ENCODE data around the gene MEGF6.

MEGF6 gene

DNA sequence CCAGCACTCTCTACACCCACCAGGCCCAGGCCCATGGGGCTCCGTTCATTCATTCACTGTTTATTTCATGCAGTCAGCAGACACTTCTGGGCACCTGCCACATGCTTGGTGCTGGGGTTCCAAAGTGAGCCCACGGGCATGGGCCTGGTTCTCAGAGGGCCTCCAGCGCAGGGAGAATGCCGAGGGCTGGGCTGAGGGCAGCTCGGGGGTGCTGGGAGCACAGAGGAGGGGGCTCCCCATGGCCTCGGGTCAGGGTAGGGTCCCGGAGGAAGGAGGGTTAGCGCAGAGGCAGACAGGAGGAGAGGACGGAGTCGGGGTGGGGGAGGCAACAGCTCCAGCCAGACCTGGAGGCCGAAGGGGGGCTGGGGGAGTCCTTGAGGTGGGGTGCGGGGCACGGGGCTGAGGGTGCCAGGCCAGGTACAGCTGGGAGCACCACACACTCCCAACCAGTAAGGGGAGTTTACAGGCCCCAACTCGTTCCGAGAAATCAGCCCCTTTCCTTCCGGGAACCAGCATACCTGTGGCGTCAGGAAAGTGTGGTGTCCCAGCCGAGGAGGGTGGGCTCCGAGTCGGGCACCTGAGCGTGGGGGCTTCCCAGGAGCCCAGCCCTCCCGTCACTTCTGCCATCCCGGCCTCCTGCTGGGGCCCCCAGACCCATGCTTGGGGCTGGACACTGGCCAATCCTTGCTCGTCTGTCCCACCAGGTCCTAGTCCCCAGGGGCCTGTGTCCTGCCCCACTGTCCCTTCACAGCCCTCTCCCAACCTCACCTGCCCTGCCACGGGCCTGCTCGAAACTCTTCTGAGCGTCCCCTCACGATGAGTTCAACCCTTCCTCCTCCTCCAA lies 146.0 kb downstream of the MEGF6 start:
- DNase-seq = no peak

DNA sequence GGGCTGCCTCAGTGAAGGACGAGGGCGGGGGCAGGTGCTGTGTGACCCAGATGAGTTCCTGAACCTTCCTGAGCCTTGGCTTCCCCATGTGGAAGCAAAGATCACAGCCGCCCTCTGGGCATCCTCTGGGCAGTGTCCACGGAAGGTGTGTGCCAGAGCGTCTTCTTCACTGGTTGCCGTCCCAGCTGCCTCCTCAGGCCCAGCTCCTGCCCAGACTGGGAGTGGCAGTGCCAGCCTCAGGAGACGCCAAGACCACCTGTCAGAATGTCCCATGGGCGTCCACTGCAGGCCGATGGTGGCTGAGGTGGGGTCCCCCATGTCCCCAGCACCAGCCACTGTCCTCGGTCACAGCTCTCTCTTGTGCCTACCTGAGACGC lies 146.7 kb downstream of the MEGF6 start:
- DNase-seq = no peak

DNA sequence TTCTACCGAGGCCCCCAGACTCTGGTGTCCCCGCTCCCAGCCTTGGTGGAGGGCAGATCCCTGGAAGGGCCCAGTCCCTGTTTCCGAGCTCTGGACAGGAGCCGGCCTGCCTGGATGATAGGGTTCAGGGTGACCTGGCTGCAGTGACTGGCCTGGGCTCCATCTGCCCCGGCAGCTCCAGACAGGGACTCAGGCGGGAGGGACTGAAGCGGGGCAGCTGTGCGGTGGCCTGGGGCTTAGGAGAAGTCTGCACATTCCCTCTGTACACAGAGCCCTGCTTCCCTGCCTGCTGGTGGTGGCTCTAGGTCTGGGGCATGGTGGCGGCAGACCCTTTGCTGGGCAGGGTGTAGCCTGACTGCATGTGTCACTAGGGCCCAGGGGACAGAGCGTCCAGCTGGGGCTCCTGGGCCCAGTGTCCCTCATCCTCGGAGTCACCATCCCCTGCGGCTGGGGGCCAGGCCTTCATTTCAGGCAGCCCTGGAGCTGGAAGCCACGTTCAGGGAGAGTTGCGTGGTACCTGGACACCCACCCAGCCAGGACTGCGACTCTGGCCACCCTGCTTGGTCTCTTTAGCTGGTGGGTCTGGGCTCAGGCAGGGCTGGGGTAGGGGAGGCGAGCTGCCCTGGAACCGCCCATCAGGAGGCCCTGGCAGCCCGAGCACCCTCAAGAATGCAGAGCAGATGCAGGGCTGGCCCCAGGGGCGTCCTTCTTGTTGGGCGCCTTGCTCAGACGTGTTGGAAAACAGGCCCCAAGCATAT lies 147.2 kb downstream of the MEGF6 start:
- no peak for DNase-seq

DNA sequence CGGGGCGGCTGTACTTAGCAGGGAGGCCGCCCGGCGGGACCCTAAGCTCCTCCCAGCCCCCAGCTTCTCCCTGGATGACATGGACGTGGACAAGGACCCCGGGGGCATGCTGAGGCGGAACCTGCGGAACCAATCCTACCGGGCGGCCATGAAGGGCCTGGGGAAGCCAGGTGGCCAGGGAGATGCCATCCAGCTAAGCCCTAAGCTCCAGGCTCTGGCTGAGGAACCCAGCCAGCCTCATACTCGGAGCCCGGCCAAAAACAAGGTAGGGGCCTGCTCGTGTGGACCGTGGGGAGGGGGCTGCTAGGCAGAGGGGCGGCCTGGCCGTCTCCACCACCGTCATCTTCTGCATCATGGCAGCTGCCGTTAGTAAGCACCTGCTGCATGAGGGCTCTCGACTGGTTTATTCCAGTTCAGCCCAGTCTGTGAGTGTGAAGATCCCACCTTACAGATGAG lies 147.9 kb downstream of the MEGF6 start:
- DNase-seq = no peak

DNA sequence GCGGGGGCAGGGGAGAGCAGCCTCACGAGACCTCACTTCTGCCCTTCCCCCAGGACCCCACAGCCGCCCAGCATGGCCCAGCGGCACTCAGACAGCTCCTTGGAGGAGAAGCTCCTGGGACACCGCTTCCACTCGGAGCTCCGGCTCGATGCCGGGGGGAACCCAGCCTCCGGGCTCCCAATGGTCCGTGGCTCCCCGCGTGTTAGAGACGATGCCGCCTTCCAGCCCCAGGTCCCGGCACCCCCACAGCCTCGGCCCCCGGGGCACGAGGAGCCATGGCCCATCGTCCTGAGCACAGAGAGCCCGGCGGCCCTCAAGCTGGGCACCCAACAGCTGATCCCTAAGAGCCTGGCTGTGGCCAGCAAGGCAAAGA lies 148.3 kb downstream of the MEGF6 start:
- no peak for DNase-seq

DNA sequence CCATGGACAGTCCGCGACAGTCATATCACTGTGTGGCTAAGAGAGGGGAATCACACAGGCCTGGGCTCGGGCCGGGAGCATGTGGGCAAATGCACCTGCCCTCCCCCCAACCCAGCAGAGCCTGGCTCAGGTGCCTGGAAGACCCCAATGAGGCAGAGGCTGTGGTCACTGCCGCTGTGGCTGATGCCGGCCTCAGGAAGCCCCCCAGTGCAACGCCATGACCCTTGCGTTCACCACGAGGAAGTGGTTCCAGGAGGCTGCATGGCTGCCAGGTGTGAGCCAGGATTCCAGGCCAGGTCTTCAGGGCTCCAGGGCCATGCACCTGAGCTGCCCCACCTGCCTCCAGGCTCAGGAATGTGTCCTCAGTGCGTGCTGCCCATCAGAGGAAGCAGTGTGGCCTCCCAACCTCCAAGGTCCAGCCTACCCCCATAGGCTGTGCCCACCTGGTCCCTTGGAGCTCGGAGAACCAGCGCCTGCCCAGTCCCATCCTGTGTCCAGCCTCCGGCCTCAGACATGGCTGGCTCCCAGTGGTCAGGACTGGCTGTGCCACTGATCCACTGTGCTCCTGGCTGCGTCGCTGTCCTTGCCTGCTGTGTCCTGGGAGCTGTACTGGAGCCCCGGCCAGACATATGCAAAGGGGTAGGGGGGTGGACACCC lies 148.8 kb downstream of the MEGF6 start:
- no peak for DNase-seq

DNA sequence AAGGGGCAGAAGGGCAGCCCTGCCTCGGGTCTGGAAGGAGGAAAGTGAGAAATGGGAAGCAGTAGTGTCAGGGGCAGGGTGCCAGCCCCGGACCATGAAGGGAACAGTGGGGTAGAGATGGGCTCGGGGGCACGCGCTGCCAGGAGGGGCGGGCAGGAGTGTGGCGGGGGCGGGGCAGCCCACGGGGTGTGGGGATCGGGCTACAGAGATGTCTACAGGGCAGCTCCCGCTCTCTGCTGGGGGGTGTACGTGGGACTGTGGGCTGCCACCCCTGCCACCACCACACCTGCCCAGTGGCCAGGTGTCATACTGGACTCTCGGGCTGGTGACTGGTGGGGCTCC lies 149.4 kb downstream of the MEGF6 start:
- no peak for DNase-seq

DNA sequence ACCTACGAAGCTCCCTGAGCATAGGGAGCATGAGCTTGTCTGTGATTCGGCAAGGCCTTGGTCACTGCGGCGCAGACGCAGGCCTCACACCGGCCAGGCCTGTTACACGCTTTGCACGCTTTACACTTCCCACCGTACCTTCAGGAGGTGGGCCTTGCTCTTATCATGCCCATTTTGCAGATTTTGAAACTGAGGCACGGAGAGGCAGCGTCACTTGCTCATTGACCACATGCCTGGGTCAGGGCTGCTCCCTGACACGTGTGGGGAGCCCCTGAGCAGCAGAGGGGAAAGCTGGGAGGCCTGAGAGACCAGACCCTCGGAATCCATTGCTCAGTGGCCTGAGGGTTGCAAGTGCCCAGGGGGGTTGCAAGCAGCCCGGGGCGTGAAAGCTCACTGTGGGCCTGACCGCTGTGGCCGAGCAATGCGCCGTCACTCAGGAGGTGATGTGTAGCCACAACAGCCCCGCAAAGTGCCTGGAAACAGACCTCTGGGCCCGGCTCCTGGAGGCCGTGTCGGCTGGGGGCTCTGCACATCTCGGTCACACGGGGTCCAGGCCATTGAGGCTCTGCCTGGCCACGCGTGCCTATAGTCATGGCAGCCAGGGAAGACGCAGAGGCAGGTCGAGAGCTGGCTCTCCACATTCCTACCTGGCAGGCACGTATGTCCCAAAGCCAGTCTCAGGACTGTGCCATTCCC lies 149.9 kb downstream of the MEGF6 start:
- no peak for DNase-seq

DNA sequence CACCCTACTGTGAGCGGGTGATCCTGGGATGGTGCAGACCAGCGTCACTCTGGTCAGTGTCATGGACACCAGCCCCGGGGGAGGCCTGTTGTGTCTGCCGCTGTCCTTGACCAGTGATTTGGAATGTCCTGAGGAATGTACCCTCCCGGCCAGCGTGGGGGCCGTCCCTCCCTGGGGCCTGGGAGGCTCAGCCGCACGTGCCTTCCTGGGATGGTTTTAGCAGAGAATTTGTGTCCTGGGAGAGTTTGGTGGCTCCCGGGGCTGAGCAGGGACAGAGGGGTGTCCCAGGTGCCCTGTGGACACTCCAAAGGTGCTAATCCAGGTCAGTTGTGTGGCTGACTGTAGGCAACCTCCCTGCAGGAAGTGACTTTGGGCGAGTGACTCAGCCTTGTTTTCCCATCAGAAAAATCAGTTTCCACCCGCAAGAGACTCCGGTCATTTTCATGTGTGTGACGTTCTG lies 150.6 kb downstream of the MEGF6 start:
- no peak for DNase-seq

DNA sequence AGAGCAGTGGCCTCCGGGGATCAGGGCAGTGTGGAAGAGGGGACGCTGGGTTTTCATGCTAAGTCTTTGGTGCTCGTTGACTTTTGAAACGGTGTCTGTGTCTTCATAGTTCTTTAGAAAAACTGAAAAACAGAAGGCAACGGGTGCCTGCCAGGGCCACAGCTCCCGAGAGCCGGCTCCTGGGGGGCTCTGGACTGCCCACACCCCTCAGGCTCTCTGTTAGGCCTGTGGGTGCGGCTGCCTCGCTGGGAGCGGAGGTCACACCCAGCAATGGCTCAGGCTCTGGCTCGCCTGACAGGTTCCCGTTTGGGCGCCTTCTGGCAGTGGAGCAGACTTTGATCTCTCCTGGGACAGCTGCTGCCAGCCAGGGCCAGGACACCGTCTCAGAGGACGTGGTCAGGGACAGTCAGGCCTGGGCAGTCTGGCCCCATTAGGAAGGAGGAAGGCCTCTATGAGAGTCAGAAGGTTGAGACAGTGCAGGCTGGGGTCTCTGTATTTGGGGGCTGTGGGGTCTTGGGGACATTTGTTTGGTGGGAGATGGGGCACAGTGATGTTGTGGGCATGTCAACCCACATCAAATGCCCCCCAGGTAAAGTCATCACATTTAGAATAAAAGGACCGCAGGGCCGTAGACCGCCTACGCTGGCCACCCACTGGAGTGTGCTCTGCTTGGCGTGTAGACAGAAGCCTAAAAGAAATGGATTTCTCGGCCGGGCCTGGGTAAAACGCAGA lies 151.2 kb downstream of the MEGF6 start:
- DNase-seq = no peak

DNA sequence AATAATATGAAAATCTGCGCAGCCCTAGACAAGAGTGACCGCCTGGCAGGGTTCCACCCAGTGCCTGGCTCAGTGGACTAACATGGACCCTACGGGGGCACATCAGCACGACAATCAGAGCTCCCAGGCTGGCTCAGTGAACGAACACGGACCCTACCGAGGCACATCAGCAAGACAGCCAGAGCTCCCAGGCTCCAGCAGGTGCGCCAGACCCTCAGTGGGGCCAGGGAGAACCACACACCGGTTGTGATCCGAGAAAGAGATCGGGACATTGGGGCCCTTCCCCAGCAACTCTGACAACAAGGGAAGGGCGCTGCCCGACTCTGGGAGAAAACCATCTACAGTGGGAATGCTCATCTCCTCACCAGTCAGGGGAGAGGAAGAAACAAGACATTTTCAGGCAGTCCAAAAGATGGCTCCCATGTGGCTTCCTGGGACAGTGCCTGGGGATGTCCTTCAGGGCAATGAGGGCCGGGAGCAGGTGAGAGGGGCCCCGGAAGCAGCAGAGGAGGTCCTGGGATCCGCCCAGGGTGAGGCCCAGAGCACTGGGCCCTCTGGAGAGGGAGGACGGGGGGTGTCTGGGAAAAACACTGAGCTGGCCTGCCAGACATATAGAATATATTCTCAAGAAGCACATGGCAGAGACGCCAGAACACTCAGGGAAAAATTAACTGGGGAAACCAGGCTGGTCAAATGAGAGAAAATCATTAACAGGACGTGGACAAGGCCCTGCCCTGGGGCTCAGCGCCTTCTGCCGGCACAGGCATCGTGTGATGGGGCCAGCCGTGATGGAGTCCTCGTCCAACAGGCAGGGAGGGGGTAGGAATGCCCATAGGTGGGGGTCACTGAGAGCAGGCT lies 152.0 kb downstream of the MEGF6 start:
- no peak for DNase-seq

DNA sequence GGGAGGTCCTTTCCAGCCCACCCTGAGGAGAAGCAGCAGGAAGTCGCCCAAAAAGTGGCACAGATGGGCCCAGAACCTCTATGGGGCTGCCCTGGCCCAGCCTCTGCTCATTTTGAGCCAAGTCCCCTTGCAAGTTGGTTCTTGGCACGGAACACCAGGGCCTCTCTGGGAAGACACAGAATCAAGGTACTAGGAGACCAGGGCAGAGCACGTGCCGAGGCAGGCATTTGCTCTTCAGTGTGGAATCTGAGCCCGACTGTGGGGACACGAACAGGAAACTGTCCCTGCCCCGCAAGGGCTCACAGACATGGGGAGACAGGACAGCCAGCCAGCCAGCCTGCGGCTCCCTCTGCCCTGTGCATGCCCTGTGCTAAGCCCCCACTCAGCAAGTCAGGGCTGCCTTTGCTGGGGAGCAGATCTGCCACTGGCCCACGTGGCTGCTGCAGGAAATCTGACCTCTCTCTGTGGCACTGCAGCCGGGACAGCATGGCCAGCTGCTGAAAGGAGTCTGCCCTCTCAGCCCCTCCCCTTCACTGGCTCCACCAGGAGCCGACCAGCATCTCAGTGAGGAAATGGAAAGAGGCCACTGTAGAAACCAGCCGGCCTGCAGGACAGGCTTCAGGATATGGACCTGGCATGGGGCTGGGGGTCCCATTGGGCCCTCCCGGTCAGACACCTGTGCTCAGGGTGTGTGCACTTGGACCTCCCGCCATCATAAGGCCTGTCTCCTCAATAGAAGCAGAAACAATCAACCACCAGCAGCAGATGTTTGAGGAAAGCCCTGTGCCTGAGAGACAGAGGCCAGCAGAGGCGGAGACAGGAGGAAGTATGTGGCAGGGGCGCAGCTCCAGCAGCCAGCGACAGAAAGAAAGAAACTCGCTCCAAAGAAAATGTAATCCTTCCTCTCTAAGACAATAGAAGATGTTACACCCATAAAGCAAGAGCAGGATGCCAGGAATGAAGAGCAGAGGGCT lies 153.1 kb downstream of the MEGF6 start:
- DNase-seq = no peak

DNA sequence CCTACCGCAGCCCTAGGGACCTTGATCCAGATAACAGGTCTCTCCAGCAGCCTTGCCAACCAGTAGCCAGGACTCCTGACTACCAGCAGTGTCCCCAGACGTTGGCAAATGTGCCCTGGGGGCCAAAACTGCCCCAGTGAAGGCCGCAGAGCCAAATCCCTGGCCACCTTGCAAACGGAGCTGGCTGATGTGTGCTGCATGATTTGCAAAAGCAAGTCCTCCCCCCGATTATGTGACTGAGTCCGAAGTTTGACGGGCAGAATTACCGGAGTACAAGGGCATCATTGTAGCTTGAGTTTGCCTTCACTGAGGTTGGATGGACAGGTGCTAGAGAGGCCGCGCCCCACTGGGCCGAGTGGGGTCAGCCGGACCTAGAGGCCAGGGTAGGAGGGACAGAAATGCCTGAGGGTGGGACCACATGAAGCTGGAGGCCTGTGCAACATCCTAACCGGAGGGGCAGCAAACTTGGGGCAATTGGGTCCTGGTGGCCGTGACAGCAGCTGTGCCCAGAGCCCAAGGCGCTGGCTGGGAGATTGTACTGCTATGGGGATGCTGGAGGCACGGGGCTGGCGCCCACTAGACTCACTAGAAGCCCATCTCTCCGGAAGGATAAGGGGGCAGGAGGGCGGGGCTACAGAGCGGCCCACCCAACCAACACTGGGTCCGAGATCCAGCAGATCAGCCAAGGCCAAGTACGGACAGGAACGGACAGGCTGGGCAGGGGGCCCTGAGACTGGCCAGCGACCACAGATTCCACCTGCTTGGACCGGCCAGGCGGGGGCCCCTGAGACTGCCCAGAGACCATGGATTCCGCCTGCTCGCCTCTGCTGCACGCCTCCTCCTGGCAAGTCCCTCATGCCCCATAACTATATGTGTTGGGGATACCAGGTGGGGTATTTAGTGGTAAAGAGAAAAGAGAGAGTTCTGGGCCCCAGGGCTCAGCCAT lies 154.1 kb downstream of the MEGF6 start:
- DNase-seq = no peak

DNA sequence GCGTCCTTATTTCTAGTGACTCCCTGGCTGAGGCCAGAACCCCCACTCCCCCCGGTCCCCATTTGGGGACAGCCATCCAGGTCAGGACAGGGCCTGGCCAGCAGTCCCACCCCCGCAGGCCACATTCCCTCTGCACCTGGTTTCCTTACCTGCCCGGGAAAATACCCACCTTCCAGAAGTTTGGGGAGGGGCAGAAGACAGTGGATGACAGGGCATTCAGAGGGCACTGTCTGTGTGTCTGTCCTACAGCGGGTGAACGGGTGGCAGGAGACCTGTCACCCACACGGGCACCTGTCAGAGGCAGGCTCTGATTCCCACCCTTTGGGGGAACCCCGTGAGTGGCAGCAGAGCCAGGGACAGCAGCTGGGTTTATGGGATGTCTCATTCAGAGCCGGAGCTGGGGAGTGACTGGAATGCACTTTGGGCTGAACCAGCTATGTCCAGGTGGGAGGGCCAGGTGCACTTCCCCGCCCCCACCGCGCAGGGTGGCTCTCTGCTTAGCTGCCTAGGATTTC lies 154.8 kb downstream of the MEGF6 start:
- DNase-seq = no peak

DNA sequence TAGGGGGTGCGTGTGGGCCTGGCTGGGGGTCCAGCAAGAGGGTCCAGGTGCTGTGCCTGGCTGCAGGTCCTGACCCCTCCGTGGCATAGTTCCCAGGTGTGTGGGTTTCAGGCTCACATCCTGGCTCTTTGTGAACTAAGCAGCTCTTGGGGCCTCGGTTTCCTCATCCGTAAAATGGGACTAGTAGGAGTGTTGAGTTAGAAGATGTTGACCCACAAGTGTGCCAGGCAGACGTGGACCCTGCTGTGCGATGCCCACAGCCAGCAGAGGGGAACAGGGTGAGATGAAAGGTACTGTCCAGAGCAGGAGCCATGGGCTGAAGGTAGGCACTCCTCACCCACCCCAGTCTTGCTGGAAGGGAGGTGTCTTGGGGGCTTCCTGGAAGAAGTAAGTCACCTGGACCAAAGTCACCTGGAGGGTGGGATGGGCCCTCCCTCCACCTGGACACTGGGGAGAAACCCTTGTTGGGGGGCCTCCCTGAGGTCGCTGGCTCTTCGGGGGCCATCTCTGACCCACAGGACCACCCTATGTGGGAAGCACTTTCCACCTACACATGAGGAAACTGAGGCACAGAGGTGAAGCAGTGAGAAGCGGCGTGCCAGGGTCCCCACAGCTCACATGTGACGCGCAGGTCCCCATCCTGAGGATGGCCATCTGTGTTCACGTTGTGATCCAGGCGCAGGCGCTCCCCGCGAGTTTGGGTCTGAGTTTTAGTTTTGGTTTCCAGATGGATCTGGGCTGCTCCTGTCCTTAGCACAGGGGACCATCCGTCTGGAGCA lies 155.4 kb downstream of the MEGF6 start:
- DNase-seq = no peak

DNA sequence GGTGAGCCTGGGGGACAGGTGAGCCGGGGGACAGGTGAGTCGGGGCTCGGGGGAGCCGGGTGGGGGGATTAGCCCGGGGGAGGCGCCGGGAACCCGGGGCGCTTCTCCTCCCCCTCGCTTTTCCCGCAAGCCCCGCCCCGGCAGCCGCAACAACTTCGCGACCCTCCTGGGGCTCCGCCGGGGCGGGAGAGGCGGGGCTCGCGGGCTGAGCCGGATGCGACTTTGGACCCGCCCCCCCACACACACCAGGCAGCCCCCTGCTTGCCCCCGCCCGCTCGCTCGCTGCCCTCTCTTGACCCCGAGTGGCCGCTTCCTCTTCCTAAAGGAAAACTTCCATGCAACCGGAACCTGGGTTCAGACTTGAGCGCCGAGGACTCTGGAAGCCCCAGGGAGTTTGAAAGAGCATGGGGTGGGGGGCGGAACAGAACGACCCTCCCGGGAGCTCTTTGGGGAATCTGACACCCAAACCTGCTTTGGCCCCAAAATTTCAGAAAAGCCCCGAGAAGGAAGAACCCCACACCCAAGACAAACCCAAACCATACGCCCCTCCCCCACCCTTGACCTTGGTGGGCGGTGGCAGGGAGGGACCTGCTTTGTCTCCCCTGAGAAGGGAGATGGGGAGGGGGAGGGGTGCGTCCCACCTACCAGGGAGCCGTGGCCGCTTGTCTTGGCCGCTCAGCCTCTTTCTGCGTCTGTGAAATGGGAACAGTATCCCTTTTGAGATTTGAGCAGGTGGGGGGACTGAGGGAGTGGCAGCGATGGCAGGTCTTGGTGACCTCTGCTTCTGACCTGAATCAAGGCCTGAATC lies 156.3 kb downstream of the MEGF6 start:
- peak; percentile 36 for DNase-seq

Measured in suppressor macrophage treated with lipopolysaccharide for 4 hours (primary cell).